Epithelial cell of esophagus (primary cell): ENCODE results near the gene WDR88.
"Not testable (repeated sequence)": the region's sequence is repeated elsewhere in the genome, so short reads cannot be mapped to it uniquely, and the experiment has no call there.

Source experiments
- DNase-seq: peaks from one replicate; pipeline ENCODE4 v3.0.0; 2010; ENCODE audit warnings: low read depth
- H3K4me3 ChIP-seq: 2 replicates; pipeline ENCODE4 v1.5.1; 2011; ENCODE audit warnings: mild to moderate bottlenecking, low read length, control low read depth
- CTCF ChIP-seq: IDR thresholded peaks from 2 replicates; pipeline ENCODE4 v1.5.1; 2011; ENCODE audit warnings: low read depth, mild to moderate bottlenecking, low read length, control low read depth, inconsistent platforms; ENCODE audit not compliant: insufficient read depth; ENCODE audit errors: missing control alignments

WDR88 gene

GRCh38 chr19:33110137-33110910 lies 21.6 kb upstream of the WDR88 start:
- TF ChIP-seq CTCF, result no peak
- DNase-seq, result no peak
- no peak overlapping the region for H3K4me3 ChIP-seq

GRCh38 chr19:33111587-33111986 lies 20.3 kb upstream of the WDR88 start:
- no peak for DNase-seq
- no peak for TF ChIP-seq CTCF
- H3K4me3 ChIP-seq, result no peak overlapping the region

GRCh38 chr19:33114312-33114711 lies 17.6 kb upstream of the WDR88 start:
- no peak for TF ChIP-seq CTCF
- H3K4me3 ChIP-seq, result no peak overlapping the region
- DNase-seq, result no peak

GRCh38 chr19:33117501-33117900 lies 14.4 kb upstream of the WDR88 start:
- no peak for DNase-seq
- H3K4me3 ChIP-seq, result no peak overlapping the region
- TF ChIP-seq CTCF, result no peak

- DNase-seq, result no peak
- H3K4me3 ChIP-seq, result no peak overlapping the region
- no peak for TF ChIP-seq CTCF
These were observed 13.3 kb upstream of the WDR88 start for GRCh38 chr19:33118643-33119042.

- DNase-seq, result no peak
- H3K4me3 ChIP-seq, result no peak overlapping the region
- no peak for TF ChIP-seq CTCF
These were observed 7.5 kb upstream of the WDR88 start for GRCh38 chr19:33124207-33125098.

GRCh38 chr19:33125929-33126388 lies 6.0 kb upstream of the WDR88 start:
- peak; percentile 91 for TF ChIP-seq CTCF
- DNase-seq, result peak; percentile 72
- no peak overlapping the region for H3K4me3 ChIP-seq

GRCh38 chr19:33126712-33127111 lies 5.2 kb upstream of the WDR88 start:
- not testable (repeated sequence) for DNase-seq, H3K4me3 ChIP-seq
